GM12878 (cell line): ENCODE data around the gene STAM2. TPM values are rescaled to one million over a fixed set of nuclear protein-coding genes. Genes with fewer than 3 reads are reported as not detected.

Experiments
- BCL11A ChIP-seq: IDR thresholded peaks from 2 replicates; pipeline ENCODE4 v1.6.1; 2011; ENCODE audit warnings: low read depth, low read length
- BHLHE40 ChIP-seq, 2 experiments: fragments of 450-650 bp in 1 of 2; IDR thresholded peaks; 2 replicates each; pipeline ENCODE4 v1.6.1; 2011 to 2017; ENCODE audit warnings: low read depth in 2 of 2, borderline replicate concordance in 1 of 2, improper control_type of control experiment in 1 of 2, low read length in 1 of 2, mild to moderate bottlenecking in 1 of 2
- CHD1 ChIP-seq: IDR thresholded peaks from 2 replicates; pipeline ENCODE4 v1.6.1; 2012; ENCODE audit warnings: low read depth, low read length, improper control_type of control experiment
- KLF5 ChIP-seq: fragments of 450-650 bp; IDR thresholded peaks from 2 replicates; pipeline ENCODE4 v1.6.1; 2014; ENCODE audit warnings: mild to moderate bottlenecking; ENCODE audit not compliant: partially characterized antibody
- MTA3 ChIP-seq: IDR thresholded peaks from 2 replicates; pipeline ENCODE4 v1.6.1; 2012; ENCODE audit warnings: low read length, inconsistent platforms, borderline replicate concordance
- MYC ChIP-seq: IDR thresholded peaks from 2 replicates; pipeline ENCODE4 v1.6.1; 2011; ENCODE audit warnings: mild to moderate bottlenecking, low read length, moderate library complexity, inconsistent platforms; ENCODE audit not compliant: insufficient read depth, insufficient replicate concordance, insufficient read length, severe bottlenecking
- POLR2AphosphoS2 ChIP-seq: IDR thresholded peaks from 2 replicates; pipeline ENCODE4 v1.6.1; 2011; ENCODE audit warnings: low read depth, mild to moderate bottlenecking, low read length, improper control_type of control experiment, moderate library complexity
- RAD51 ChIP-seq: fragments of 450-650 bp; IDR thresholded peaks from 2 replicates; pipeline ENCODE4 v1.6.1; 2016; ENCODE audit warnings: moderate library complexity, mild to moderate bottlenecking, inconsistent platforms
- RELA ChIP-seq: fragments of 450-650 bp; IDR thresholded peaks from 2 replicates; pipeline ENCODE4 v1.8.0; 2014; ENCODE audit warnings: borderline replicate concordance; ENCODE audit not compliant: partially characterized antibody
- RFX5 ChIP-seq: IDR thresholded peaks from 2 replicates; pipeline ENCODE4 v1.6.1; 2011; ENCODE audit warnings: low read depth, low read length, improper control_type of control experiment
- TCF3 ChIP-seq: IDR thresholded peaks from 2 replicates; pipeline ENCODE4 v1.6.1; 2012; ENCODE audit warnings: low read depth, mild to moderate bottlenecking, low read length, borderline replicate concordance; ENCODE audit not compliant: insufficient read depth
- YBX1 ChIP-seq: fragments of 450-650 bp; IDR thresholded peaks from 2 replicates; pipeline ENCODE4 v1.6.1; 2016; ENCODE audit warnings: antibody characterized with exemption
- ZNF274 ChIP-seq: IDR thresholded peaks from one replicate; pipeline ENCODE4 v1.8.0; 2011; ENCODE audit not compliant: insufficient read length, insufficient read depth
- ZNF622 ChIP-seq: fragments of 450-650 bp; IDR thresholded peaks from 2 replicates; pipeline ENCODE4 v1.6.1; 2017; ENCODE audit warnings: mild to moderate bottlenecking, inconsistent platforms
- polyA plus RNA-seq, 11 experiments: library from polyadenylated mRNA; depleted of rRNA in 4 of 11; unstranded in 6 of 11; stranded (reverse) in 5 of 11; fragments of >200 nt; fragmentation: Nextera tagmentation in 4 of 11; fragmentation: Illumina TruSeq in 1 of 11; extraction: Ambion mirVana in 4 of 11; extraction: Trizol in 1 of 11; gene quantifications; 1 replicate in 1 of 11; 2 replicates in 10 of 11; pipeline versions ENCODE4 v1.2.1 to v1.2.3, GENCODE V29; 2011 to 2016; ENCODE audit warnings: inconsistent platforms in 2 of 11, missing spikeins in 2 of 11, low read depth in 1 of 11
- total RNA-seq, 4 experiments: library from RNA; depleted of rRNA in 3 of 4; stranded (reverse); fragments of >200 nt in 3 of 4; fragmentation: Illumina TruSeq in 1 of 4; extraction: Trizol in 1 of 4; gene quantifications; 2 replicates each; pipeline versions ENCODE4 v1.2.1 to v1.2.3, GENCODE V29; 2013 to 2021
- TF ChIP-seq, protein P1 (sequence below): IDR thresholded peaks from 2 replicates; pipeline ENCODE4 v1.6.1; 2011; ENCODE audit warnings: borderline replicate concordance, low read depth, mild to moderate bottlenecking, moderate library complexity, low read length; ENCODE audit not compliant: insufficient read depth, poor library complexity, severe bottlenecking
- TF ChIP-seq, protein P2 (sequence below): fragments of 450-650 bp; IDR thresholded peaks from 2 replicates; pipeline ENCODE4 v1.6.1; 2017; ENCODE audit warnings: mild to moderate bottlenecking, moderate library complexity
- TF ChIP-seq, protein P3 (sequence below): IDR thresholded peaks from 2 replicates; pipeline ENCODE4 v1.6.1; 2012; ENCODE audit warnings: low read depth, low read length, improper control_type of control experiment
- TF ChIP-seq, protein P4 (sequence below): fragments of 450-650 bp; IDR thresholded peaks from 2 replicates; pipeline ENCODE4 v1.6.1; 2017; ENCODE audit warnings: borderline replicate concordance
- TF ChIP-seq, protein P5 (sequence below): fragments of 450-650 bp; IDR thresholded peaks from 2 replicates; pipeline ENCODE4 v1.6.1; 2018; ENCODE audit warnings: mild to moderate bottlenecking, low read depth, moderate library complexity; ENCODE audit not compliant: partially characterized antibody

Gene STAM2
- total and polyA plus RNA-seq, 10 of the 15 experiments (the other 5 are each of a cell fraction or from before 2014, with no cell fraction given), result 4.4 to 21.6 (median 16.2) TPM

DNA sequence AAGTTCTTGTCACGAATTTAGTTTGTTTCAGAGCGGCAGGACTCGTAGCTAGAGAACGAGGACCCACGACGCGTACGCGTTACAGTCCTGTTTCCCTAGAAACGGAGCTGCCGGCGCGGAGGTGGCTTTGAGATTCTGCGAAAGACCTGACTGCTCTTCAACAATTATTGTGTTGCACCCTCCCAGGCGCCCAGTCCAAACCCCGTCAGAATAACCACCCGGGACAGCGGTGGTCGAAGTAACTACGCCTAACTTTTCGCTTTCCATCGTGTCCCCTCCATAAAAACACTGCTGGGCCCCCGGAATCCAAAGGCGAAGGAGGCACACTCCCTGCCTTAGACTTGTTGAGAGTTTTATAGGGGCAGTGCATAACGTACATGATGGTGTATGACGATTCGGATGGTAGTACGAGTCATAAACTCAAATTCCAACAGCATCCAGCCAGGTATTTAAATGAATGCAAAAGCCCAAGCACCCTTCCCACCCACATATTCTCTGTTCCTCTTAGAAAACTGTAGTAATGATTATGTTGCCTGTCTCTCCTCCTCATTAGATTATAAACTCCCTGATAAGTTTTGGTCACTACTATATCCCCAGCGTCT, 651 bp upstream of the STAM2 start (continued):
- TF ChIP-seq, protein P1, sequence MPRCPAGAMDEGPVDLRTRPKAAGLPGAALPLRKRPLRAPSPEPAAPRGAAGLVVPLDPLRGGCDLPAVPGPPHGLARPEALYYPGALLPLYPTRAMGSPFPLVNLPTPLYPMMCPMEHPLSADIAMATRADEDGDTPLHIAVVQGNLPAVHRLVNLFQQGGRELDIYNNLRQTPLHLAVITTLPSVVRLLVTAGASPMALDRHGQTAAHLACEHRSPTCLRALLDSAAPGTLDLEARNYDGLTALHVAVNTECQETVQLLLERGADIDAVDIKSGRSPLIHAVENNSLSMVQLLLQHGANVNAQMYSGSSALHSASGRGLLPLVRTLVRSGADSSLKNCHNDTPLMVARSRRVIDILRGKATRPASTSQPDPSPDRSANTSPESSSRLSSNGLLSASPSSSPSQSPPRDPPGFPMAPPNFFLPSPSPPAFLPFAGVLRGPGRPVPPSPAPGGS, result no peak
- no peak for TF ChIP-seq KLF5
- 0 out of 2 replicates have a peak, but pooled peaks have one; percentile 47 for TF ChIP-seq BCL11A
- TF ChIP-seq, protein P2, sequence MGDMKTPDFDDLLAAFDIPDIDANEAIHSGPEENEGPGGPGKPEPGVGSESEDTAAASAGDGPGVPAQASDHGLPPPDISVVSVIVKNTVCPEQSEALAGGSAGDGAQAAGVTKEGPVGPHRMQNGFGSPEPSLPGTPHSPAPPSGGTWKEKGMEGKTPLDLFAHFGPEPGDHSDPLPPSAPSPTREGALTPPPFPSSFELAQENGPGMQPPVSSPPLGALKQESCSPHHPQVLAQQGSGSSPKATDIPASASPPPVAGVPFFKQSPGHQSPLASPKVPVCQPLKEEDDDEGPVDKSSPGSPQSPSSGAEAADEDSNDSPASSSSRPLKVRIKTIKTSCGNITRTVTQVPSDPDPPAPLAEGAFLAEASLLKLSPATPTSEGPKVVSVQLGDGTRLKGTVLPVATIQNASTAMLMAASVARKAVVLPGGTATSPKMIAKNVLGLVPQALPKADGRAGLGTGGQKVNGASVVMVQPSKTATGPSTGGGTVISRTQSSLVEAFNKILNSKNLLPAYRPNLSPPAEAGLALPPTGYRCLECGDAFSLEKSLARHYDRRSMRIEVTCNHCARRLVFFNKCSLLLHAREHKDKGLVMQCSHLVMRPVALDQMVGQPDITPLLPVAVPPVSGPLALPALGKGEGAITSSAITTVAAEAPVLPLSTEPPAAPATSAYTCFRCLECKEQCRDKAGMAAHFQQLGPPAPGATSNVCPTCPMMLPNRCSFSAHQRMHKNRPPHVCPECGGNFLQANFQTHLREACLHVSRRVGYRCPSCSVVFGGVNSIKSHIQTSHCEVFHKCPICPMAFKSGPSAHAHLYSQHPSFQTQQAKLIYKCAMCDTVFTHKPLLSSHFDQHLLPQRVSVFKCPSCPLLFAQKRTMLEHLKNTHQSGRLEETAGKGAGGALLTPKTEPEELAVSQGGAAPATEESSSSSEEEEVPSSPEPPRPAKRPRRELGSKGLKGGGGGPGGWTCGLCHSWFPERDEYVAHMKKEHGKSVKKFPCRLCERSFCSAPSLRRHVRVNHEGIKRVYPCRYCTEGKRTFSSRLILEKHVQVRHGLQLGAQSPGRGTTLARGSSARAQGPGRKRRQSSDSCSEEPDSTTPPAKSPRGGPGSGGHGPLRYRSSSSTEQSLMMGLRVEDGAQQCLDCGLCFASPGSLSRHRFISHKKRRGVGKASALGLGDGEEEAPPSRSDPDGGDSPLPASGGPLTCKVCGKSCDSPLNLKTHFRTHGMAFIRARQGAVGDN, result 0 out of 2 replicates have a peak, but pooled peaks have one; percentile 38
- TF ChIP-seq, protein P3, sequence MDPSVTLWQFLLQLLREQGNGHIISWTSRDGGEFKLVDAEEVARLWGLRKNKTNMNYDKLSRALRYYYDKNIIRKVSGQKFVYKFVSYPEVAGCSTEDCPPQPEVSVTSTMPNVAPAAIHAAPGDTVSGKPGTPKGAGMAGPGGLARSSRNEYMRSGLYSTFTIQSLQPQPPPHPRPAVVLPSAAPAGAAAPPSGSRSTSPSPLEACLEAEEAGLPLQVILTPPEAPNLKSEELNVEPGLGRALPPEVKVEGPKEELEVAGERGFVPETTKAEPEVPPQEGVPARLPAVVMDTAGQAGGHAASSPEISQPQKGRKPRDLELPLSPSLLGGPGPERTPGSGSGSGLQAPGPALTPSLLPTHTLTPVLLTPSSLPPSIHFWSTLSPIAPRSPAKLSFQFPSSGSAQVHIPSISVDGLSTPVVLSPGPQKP, result no peak
- TF ChIP-seq CHD1, result no peak
- no peak for TF ChIP-seq TCF3
- 0 out of 2 replicates have a peak, but pooled peaks have one; percentile 20 for TF ChIP-seq POLR2AphosphoS2
- no peak for TF ChIP-seq RAD51
- TF ChIP-seq ZNF622, result no peak
- no peak for TF ChIP-seq ZNF274
- TF ChIP-seq, protein P4, sequence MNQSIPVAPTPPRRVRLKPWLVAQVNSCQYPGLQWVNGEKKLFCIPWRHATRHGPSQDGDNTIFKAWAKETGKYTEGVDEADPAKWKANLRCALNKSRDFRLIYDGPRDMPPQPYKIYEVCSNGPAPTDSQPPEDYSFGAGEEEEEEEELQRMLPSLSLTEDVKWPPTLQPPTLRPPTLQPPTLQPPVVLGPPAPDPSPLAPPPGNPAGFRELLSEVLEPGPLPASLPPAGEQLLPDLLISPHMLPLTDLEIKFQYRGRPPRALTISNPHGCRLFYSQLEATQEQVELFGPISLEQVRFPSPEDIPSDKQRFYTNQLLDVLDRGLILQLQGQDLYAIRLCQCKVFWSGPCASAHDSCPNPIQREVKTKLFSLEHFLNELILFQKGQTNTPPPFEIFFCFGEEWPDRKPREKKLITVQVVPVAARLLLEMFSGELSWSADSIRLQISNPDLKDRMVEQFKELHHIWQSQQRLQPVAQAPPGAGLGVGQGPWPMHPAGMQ, result no peak
- TF ChIP-seq MTA3, result no peak
- TF ChIP-seq RELA, result no peak
- TF ChIP-seq MYC, result no peak
- TF ChIP-seq RFX5, result no peak
- TF ChIP-seq BHLHE40 (IDR thresholded peaks at IDR 0.05; ENCODE audit: borderline replicate concordance in 1 of 2, low read depth in 2 of 2, low read length in 1 of 2), result no peak
- TF ChIP-seq, protein P5, sequence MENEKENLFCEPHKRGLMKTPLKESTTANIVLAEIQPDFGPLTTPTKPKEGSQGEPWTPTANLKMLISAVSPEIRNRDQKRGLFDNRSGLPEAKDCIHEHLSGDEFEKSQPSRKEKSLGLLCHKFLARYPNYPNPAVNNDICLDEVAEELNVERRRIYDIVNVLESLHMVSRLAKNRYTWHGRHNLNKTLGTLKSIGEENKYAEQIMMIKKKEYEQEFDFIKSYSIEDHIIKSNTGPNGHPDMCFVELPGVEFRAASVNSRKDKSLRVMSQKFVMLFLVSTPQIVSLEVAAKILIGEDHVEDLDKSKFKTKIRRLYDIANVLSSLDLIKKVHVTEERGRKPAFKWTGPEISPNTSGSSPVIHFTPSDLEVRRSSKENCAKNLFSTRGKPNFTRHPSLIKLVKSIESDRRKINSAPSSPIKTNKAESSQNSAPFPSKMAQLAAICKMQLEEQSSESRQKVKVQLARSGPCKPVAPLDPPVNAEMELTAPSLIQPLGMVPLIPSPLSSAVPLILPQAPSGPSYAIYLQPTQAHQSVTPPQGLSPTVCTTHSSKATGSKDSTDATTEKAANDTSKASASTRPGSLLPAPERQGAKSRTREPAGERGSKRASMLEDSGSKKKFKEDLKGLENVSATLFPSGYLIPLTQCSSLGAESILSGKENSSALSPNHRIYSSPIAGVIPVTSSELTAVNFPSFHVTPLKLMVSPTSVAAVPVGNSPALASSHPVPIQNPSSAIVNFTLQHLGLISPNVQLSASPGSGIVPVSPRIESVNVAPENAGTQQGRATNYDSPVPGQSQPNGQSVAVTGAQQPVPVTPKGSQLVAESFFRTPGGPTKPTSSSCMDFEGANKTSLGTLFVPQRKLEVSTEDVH, result no peak
- TF ChIP-seq YBX1, result no peak
